GM12875 (cell line): Measurements from ENCODE around the gene KCNJ2.
A peak's percentile ranks its signal among the peaks of the same experiment; 100 is the strongest.

ENCODE experiments used
- H3K4me3 ChIP-seq: one replicate; pipeline ENCODE4 v1.5.1; 2011; ENCODE audit warnings: low read depth, low read length, control low read depth
- CTCF ChIP-seq: IDR thresholded peaks from 2 replicates; pipeline ENCODE4 v1.5.1; 2011; ENCODE audit warnings: low read depth, mild to moderate bottlenecking, control low read depth, inconsistent platforms, low read length, moderate library complexity, borderline replicate concordance; ENCODE audit not compliant: insufficient read depth

KCNJ2 gene

GRCh38 chr17:70137451-70138230 is 31.7 kb upstream of the KCNJ2 start:
- H3K4me3 ChIP-seq: no peak overlapping the region
- TF ChIP-seq CTCF: no peak

GRCh38 chr17:70138291-70138865 is 31.0 kb upstream of the KCNJ2 start:
- no peak for TF ChIP-seq CTCF
- no peak overlapping the region for H3K4me3 ChIP-seq

- TF ChIP-seq CTCF: no peak
- H3K4me3 ChIP-seq: no peak overlapping the region
These were observed 29.8 kb upstream of the KCNJ2 start for GRCh38 chr17:70139449-70139993.

- no peak overlapping the region for H3K4me3 ChIP-seq
- peak; percentile 13; the same call in 1 of the 2 replicates for TF ChIP-seq CTCF
These were observed 25.0 kb upstream of the KCNJ2 start for GRCh38 chr17:70144260-70144846.

GRCh38 chr17:70153210-70153609 is 16.1 kb upstream of the KCNJ2 start:
- TF ChIP-seq CTCF: no peak
- H3K4me3 ChIP-seq: no peak overlapping the region

- no peak for TF ChIP-seq CTCF
- no peak overlapping the region for H3K4me3 ChIP-seq
These were observed 12.2 kb upstream of the KCNJ2 start for GRCh38 chr17:70157151-70157550.
